ENCODE results near the gene ASXL2. TPM values are rescaled to one million over a fixed set of nuclear protein-coding genes. Genes with fewer than 3 reads are reported as not detected.
A peak's percentile ranks its signal among the peaks of the same experiment; 100 is the strongest.

ASXL2 gene
- total RNA-seq, 1 experiment from 2014 or later: 32.7 TPM

GRCh38 chr2:25856377-25856776 lies 21.9 kb downstream of the ASXL2 start:
- TF ChIP-seq CTCF (conservative IDR thresholded peaks at IDR 0.05): peak; percentile 53
- Histone ChIP-seq H4K8ac (replicated peaks; ENCODE audit: insufficient read length, low read depth, low read length) (no peak overlapping the region), H3K56ac (ENCODE audit: insufficient read length, low read depth, low read length) (no peak overlapping the region)

More at GRCh38 chr2:25856377-25856776, 21.9 kb downstream of the ASXL2 start:
- Histone ChIP-seq H3K27ac (ENCODE audit: insufficient read length, low read depth, low read length) (no peak overlapping the region), H3K18ac (ENCODE audit: insufficient read length, low read depth, low read length) (no peak overlapping the region), H3T11ph (ENCODE audit: low read length) (no peak overlapping the region), H2BK20ac (ENCODE audit: low read depth, low read length, poor library complexity, severe bottlenecking) (no peak overlapping the region), H4K91ac (ENCODE audit: insufficient read length, low read depth, low read length) (no peak overlapping the region), H4K20me1 (ENCODE audit: control insufficient read depth, insufficient read depth, insufficient read length) (no peaks in the 10 kb centered on the region), H3K9me3 (ENCODE audit: control insufficient read depth, low read depth, low read length) (no peaks in the 10 kb centered on the region), H2AK5ac (ENCODE audit: insufficient read length, low read length) (no peak overlapping the region), H4K5ac (ENCODE audit: insufficient read length, low read depth, low read length) (no peak overlapping the region), H3K27me3 (ENCODE audit: insufficient read depth, low read length) (no peaks in the 10 kb centered on the region), H2BK15ac (ENCODE audit: low read depth, low read length) (no peak overlapping the region), H3K79me1 (ENCODE audit: insufficient read depth, low read depth, low read length, poor library complexity, severe bottlenecking) (peaks cover 6% of the 10 kb centered on the region), H2BK5ac (ENCODE audit: insufficient read length, low read length) (no peak overlapping the region), H3K14ac (ENCODE audit: insufficient read depth, low read length) (no peak overlapping the region), H3K23ac (ENCODE audit: insufficient read length, low read depth, low read length) (no peak overlapping the region), H3K23me2 (ENCODE audit: insufficient read length, low read depth, low read length, poor library complexity, severe bottlenecking) (no peaks in the 10 kb centered on the region), H3K4ac (ENCODE audit: low read depth, low read length) (no peak overlapping the region), H2BK12ac (ENCODE audit: insufficient read length, low read depth, low read length) (no peak overlapping the region), H3K4me1 (ENCODE audit: insufficient read depth, low read length) (no peaks in the 10 kb centered on the region), H3K9ac (ENCODE audit: extremely low read depth, insufficient read length, low read length) (no peak overlapping the region), H3K79me2 (ENCODE audit: insufficient read depth, low read length) (peaks cover 7% of the 10 kb centered on the region; the same call in 1 of the 2 replicates), H2AFZ (ENCODE audit: low read length) (no peak overlapping the region), H2BK120ac (ENCODE audit: low read depth, low read length, poor library complexity, severe bottlenecking) (no peak overlapping the region), H3K4me2 (ENCODE audit: insufficient read depth, insufficient read length, low read length) (no peak overlapping the region)
- WGBS (ENCODE audit: extremely low coverage, insufficient read length, low lambda C conversion rate): no CpG with 5 or more reads among the region's 9 CpGs
- Mint-ChIP-seq H3K9me3 (no peaks in the 10 kb centered on the region), H3K4me3 (no peak overlapping the region), H3K36me3 (ENCODE audit: insufficient read depth in 1 of 3, low read depth in 3 of 3) (0 out of 7 replicates have a peak, but pooled peaks cover 0 to 3% (median 0%) of the 10 kb centered on the region in 3 experiments), H3K27ac (no peak overlapping the region), H3K4me1 (peaks cover 16 to 17% of the 10 kb centered on the region in 2 experiments), H3K27me3 (ENCODE audit: low read depth) (no peaks in the 10 kb centered on the region)
- DNase-seq: peak; percentile 62
